DOHH2 (cell line): ENCODE data around the gene OSBPL9.

Experiments used
- CTCF ChIP-seq: fragments of 200-600 bp; sonication (generic); IDR thresholded peaks from one replicate; pipeline ENCODE4 v1.5.1; 2014; ENCODE audit warnings: antibody characterized with exemption, mild to moderate bottlenecking, low read depth, low read length; ENCODE audit not compliant: poor library complexity, severe bottlenecking
- EZH2phosphoT487 ChIP-seq: fragments of 200-600 bp; sonication (generic); IDR thresholded peaks from 2 replicates; pipeline ENCODE4 v1.6.1; 2017; ENCODE audit warnings: borderline replicate concordance, mild to moderate bottlenecking, antibody characterized with exemption, low read length, moderate library complexity, mixed read lengths

- TF ChIP-seq CTCF (no peak), EZH2phosphoT487 (no peak)
Observed at GRCh38 chr1:51667561-51667960, 50.7 kb downstream of the OSBPL9 start.
